ENCODE measurements around the gene DEF6.
"Not testable (repeated sequence)": the region's sequence is repeated elsewhere in the genome, so short reads cannot be mapped to it uniquely, and the experiment has no call there.

Gene DEF6

DNA sequence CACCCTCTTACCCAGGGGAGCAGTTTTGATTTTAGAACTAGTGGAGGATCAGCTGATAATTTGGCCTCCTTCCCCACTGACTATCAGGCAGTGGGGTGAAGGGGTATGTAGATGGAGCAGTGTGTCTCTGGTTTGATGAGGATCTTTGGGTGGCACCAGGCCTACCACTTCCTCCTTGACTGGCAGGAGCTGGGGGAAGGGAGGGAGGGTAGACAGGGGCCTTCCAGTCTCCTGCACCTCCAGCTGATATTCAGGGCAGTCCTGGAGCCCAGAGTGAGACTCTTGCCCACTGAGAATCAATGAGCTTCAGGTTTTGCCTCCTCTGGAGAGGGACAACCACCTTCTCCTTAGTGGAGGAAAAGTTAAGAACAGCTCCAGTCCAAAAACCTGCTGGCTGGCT is 3.2 kb downstream of the DEF6 start:
- TF ChIP-seq, protein P1, sequence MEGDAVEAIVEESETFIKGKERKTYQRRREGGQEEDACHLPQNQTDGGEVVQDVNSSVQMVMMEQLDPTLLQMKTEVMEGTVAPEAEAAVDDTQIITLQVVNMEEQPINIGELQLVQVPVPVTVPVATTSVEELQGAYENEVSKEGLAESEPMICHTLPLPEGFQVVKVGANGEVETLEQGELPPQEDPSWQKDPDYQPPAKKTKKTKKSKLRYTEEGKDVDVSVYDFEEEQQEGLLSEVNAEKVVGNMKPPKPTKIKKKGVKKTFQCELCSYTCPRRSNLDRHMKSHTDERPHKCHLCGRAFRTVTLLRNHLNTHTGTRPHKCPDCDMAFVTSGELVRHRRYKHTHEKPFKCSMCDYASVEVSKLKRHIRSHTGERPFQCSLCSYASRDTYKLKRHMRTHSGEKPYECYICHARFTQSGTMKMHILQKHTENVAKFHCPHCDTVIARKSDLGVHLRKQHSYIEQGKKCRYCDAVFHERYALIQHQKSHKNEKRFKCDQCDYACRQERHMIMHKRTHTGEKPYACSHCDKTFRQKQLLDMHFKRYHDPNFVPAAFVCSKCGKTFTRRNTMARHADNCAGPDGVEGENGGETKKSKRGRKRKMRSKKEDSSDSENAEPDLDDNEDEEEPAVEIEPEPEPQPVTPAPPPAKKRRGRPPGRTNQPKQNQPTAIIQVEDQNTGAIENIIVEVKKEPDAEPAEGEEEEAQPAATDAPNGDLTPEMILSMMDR (IDR thresholded peaks at IDR 0.05; ENCODE audit: low read length, missing control alignments): no peak
- H3K4me3 ChIP-seq (replicated peaks; ENCODE audit: low read depth, low read length): no peak overlapping the region
- no peak for DNase-seq (ENCODE audit: low read depth)

DNA sequence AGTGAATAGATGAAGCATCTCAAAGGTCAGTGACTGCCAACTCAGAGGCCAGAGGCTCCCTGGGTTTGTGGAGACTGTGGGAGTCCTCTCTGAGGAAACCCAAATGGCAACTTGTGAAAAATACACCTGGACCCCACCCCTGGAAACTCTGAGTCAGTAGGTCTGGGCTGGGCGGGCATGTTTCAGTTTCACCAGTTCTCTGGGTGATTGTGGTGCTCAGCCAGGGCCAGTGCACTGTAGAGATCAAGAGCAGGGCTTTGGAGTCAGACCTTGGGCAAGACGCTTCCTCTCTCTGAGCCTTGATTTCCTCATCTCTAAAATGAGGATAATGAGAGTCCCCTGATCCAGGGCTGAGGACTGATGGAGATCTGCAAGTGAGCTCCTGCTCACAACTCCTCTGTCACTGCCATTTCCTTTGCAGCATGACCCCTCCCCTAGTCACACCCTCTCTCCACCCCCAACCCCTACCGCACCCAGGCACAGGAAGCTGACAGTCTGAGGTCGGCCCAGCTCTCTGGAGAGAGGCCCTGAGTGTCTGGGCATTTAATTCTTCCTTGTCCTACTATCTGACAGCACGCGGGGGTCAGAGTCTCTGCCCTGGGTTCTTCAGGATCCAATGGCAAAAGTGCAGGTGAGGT is 5.1 kb downstream of the DEF6 start:
- TF ChIP-seq, protein P1 (IDR thresholded peaks at IDR 0.05; ENCODE audit: low read length, missing control alignments): no peak
- DNase-seq (ENCODE audit: low read depth): peak; percentile 11
- H3K4me3 ChIP-seq (replicated peaks; ENCODE audit: low read depth, low read length): no peak overlapping the region

DNA sequence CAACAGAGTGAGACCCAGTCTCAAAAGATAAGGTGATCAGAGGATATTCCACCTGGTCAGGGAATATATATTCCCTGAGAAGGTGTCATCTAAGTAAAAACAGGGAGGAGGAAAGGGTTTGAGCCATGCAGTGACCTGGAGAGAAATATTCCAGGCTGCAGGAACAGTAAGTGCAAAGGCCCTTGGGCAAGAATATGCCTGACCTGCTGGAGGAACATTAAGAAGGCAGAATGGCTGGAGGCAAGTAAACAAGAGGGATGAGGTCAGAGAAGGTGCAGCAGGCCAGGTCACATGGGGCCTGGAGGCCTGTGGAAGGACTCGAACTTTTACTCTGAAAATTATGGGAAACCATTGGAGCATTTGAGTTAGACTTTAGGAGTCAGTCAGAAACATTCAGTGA is 6.7 kb downstream of the DEF6 start:
- TF ChIP-seq, protein P1 (IDR thresholded peaks at IDR 0.05; ENCODE audit: low read length, missing control alignments): no peak
- H3K4me3 ChIP-seq (replicated peaks; ENCODE audit: low read depth, low read length): no peak overlapping the region
- DNase-seq (ENCODE audit: low read depth): no peak

DNA sequence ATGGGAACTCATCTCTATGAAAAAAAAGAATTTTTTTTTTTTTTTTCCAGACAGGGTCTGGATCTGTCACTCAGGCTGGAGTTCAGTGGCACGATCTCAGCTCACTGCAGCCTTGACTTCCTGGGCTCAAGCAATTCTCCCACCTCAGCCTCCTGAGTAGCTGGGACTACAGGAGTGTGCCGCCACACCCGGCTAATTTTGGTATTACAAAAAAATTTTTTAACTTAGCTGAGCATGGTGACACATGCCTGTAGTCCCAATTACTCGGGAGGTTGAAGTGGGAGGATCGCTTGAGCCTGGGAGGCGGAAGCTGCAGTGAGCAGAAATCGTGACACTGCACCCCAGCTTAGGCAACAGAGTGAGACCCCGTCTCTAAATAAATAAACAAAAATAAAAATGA is 7.5 kb downstream of the DEF6 start:
- TF ChIP-seq, protein P1 (IDR thresholded peaks at IDR 0.05; ENCODE audit: low read length, missing control alignments): no peak

DNA sequence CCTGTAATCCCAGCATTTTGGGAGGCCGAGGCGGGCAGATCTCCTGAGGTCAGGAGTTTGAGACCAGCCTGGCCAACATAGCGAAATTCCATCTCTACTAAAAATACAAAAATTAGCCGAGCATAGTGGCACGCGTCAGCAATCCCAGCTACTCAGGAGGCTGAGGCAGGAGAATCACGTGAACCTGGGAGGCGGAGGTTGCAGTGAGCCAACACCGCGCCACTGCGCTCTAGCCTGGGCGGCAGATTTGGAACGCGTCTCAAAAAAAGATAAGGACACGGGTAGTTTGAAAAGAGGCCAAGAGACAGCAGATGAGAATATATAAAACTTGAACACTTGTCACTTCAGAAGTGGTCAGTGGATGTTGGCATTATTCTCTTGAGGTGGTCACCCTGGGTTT is 9.5 kb downstream of the DEF6 start:
- H3K4me3 ChIP-seq (replicated peaks; ENCODE audit: low read depth, low read length); DNase-seq (ENCODE audit: low read depth): not testable (repeated sequence)

More for the DNA sequence above, 7.5 kb downstream of the DEF6 start:
- DNase-seq (ENCODE audit: low read depth): no peak
- no peak overlapping the region for H3K4me3 ChIP-seq (replicated peaks; ENCODE audit: low read depth, low read length)

DNA sequence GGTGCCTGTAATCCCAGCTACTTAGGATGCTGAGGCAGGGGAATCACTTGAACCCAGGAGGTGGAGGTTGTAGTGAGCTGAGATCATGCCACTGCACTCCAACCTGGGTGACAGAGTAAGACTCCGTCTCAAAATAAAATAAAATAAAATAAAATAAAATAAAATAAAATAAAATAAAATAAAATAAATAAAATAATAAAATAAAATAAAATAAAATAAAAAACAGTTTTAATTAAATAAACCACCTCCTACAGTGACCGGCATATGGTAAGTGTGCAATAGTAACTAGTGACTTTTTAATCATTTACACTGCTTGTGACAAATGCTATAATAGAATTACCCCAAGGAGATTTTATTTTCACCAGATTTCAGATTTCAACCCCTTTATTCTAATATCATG is 10.9 kb downstream of the DEF6 start:
- not testable (repeated sequence) for DNase-seq (ENCODE audit: low read depth); H3K4me3 ChIP-seq (replicated peaks; ENCODE audit: low read depth, low read length)

DNA sequence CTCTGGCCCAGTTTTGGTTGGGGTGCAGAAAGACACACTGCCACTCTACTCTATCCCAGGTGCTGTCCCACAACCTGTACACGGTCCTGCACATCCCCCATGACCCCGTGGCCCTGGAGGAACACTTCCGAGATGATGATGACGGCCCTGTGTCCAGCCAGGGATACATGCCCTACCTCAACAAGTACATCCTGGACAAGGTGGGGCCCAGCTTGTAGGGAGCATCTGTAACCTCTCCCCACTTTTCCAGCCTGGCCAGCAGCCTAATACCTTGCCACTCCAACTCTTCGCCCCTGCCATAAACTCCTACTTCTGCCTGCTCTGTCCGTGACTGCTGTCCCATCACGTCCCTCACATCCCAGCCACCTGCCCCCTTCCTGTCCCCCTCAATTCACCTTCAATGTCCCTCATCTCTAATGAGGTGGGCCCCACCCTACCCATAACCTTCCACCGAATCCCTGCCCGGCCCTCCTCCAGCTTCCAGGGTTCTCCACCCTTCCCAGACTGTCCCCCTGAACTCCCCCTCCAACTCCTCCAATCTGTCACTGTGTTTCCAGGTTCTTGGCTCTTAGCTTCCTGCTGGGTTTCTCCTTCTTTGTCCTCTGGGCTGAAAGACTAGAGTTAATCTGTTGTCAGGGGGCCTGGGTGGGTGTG is 12.1 kb downstream of the DEF6 start:
- TF ChIP-seq, protein P1 (IDR thresholded peaks at IDR 0.05; ENCODE audit: low read length, missing control alignments): no peak
- DNase-seq (ENCODE audit: low read depth): no peak
- no peak overlapping the region for H3K4me3 ChIP-seq (replicated peaks; ENCODE audit: low read depth, low read length)

DNA sequence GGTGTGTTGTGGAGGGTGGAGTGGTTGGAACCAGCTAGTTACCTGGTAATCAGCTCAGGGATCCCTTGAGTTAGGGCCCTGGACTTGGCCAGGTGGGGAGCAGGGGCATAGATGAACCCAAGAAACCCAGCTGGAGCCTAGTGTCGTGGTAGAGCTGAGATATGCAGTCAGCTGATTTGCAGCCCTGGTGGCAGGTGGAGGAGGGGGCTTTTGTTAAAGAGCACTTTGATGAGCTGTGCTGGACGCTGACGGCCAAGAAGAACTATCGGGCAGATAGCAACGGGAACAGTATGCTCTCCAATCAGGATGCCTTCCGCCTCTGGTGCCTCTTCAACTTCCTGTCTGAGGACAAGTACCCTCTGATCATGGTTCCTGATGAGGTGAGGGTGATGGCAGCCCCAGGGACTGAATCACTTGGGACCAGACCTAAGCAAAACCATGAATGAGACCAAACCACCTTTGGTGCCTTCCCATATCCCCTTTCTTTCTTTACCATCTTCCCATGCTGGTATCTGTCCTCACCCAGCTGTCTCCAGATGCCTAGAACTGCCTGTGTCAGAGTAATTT is 12.7 kb downstream of the DEF6 start:
- DNase-seq (ENCODE audit: low read depth): no peak
- H3K4me3 ChIP-seq (replicated peaks; ENCODE audit: low read depth, low read length): no peak overlapping the region
- TF ChIP-seq, protein P1 (IDR thresholded peaks at IDR 0.05; ENCODE audit: low read length, missing control alignments): no peak

Data from fibroblast of pulmonary artery (primary cell).